Thyroid gland (tissue), 4 donors: ENCODE results near the gene ACBD6. TPM values are rescaled to one million over a fixed set of nuclear protein-coding genes. Genes with fewer than 3 reads are reported as not detected.

Experiments used
- DNase-seq, 2 donors: peaks; one replicate each; pipeline ENCODE4 v3.0.0-alpha.2; 2019
- H3K27ac ChIP-seq, 3 donors: fragments of 200-600 bp; sonication (generic); 1 replicate in 2 of 3; 2 replicates in 1 of 3; pipeline ENCODE4 v1.5.1; 2016 to 2019; ENCODE audit warnings: mild to moderate bottlenecking in 1 of 3, moderate library complexity in 1 of 3
- H3K27me3 ChIP-seq: fragments of 200-600 bp; sonication (generic); one replicate; pipeline ENCODE4 v1.5.1; 2019
- H3K36me3 ChIP-seq, 2 donors: fragments of 200-600 bp; sonication (generic); one replicate each; pipeline ENCODE4 v1.5.1; 2016 to 2019
- H3K4me1 ChIP-seq, 2 donors: fragments of 200-600 bp; sonication (generic); one replicate each; pipeline ENCODE4 v1.5.1; 2017 to 2019
- H3K4me3 ChIP-seq, 3 donors: fragments of 200-600 bp; sonication (generic); replicated peaks in 1 of 3; 1 replicate in 2 of 3; 2 replicates in 1 of 3; pipeline ENCODE4 v1.5.1; 2016; ENCODE audit warnings: mild to moderate bottlenecking in 1 of 3
- H3K9me3 ChIP-seq: fragments of 200-600 bp; sonication (generic); one replicate; pipeline ENCODE4 v1.5.1; 2017
- POLR2A ChIP-seq, 2 donors: fragments of 450-650 bp; IDR thresholded peaks; one replicate each; pipeline ENCODE4 v1.6.1; 2017; ENCODE audit warnings: antibody characterized with exemption in 2 of 2, mild to moderate bottlenecking in 2 of 2, moderate library complexity in 1 of 2
- WGBS, 2 donors: methylation state at CpG; one replicate each; pipeline ENCODE4 v1.1.5; 2017; 5-methylcytosine and 5-hydroxymethylcytosine counted together
- intact Hi-C: fragments of 100-400 bp; cut with DNase I; formaldehyde crosslinking; loops from one replicate; pipeline ENCODE4 v1.15.1; 2023
- total RNA-seq, 4 donors: library from RNA; depleted of rRNA; stranded (reverse); fragments of >200 nt; gene quantifications; one replicate each; pipeline ENCODE4 v1.2.3, GENCODE V29; 2016
- TF ChIP-seq, protein P1 (sequence below), 6 experiments: fragments of 200-600 bp in 3 of 6; fragments of 450-650 bp in 3 of 6; sonication (generic) in 3 of 6; IDR thresholded peaks; one replicate each; pipeline ENCODE4 v1.5.1; 2016 to 2019; ENCODE audit warnings: antibody characterized with exemption in 6 of 6, mild to moderate bottlenecking in 2 of 6, inconsistent platforms in 1 of 6, moderate library complexity in 1 of 6

Gene ACBD6
- total RNA-seq, 4 donors from 2014 or later: 52.6 to 66.5 (median 57.2) TPM

GRCh38 chr1:180527101-180527669 is 24.8 kb upstream of the ACBD6 start:
- Histone ChIP-seq H3K4me1 (peaks cover 0 to 4% of the 10 kb centered on the region in 2 donors), H3K27me3 (no peaks in the 10 kb centered on the region), H3K36me3 (no peaks in the 10 kb centered on the region), H3K9me3 (no peaks in the 10 kb centered on the region), H3K4me3 (no peak overlapping the region), H3K27ac (no peak overlapping the region)
- no peak for TF ChIP-seq POLR2A (IDR thresholded peaks at IDR 0.05)
- TF ChIP-seq, protein P1, sequence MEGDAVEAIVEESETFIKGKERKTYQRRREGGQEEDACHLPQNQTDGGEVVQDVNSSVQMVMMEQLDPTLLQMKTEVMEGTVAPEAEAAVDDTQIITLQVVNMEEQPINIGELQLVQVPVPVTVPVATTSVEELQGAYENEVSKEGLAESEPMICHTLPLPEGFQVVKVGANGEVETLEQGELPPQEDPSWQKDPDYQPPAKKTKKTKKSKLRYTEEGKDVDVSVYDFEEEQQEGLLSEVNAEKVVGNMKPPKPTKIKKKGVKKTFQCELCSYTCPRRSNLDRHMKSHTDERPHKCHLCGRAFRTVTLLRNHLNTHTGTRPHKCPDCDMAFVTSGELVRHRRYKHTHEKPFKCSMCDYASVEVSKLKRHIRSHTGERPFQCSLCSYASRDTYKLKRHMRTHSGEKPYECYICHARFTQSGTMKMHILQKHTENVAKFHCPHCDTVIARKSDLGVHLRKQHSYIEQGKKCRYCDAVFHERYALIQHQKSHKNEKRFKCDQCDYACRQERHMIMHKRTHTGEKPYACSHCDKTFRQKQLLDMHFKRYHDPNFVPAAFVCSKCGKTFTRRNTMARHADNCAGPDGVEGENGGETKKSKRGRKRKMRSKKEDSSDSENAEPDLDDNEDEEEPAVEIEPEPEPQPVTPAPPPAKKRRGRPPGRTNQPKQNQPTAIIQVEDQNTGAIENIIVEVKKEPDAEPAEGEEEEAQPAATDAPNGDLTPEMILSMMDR (IDR thresholded peaks at IDR 0.05): no peak
- no peak for DNase-seq
- 80 to 92% methylated on average over 5 of the region's 5 CpGs for WGBS, 2 donors
- intact Hi-C loops: no loop called here

- H3K27me3 ChIP-seq: no peaks in the 10 kb centered on the region
- H3K36me3 ChIP-seq: no peaks in the 10 kb centered on the region
- intact Hi-C loops: no loop called here
- no peak overlapping the region for H3K4me3 ChIP-seq
- H3K9me3 ChIP-seq: no peaks in the 10 kb centered on the region
- TF ChIP-seq, protein P1 (IDR thresholded peaks at IDR 0.05): no peak
- TF ChIP-seq POLR2A (IDR thresholded peaks at IDR 0.05): no peak
- DNase-seq: no peak
- H3K4me1 ChIP-seq: peaks cover 0 to 4% of the 10 kb centered on the region in 2 donors
- no peak overlapping the region for H3K27ac ChIP-seq
- WGBS, 2 donors: 46 to 47% methylated on average over 2 of the region's 2 CpGs
Observed at GRCh38 chr1:180525715-180526039, 23.3 kb upstream of the ACBD6 start.

GRCh38 chr1:180524915-180525714 is 22.7 kb upstream of the ACBD6 start:
- no peak for TF ChIP-seq POLR2A (IDR thresholded peaks at IDR 0.05)
- TF ChIP-seq, protein P1 (IDR thresholded peaks at IDR 0.05): no peak
- intact Hi-C loops: no loop called here
- H3K4me1 ChIP-seq: peaks cover 0 to 1% of the 10 kb centered on the region in 2 donors
- H3K36me3 ChIP-seq: no peaks in the 10 kb centered on the region
- H3K4me3 ChIP-seq: no peak overlapping the region
- WGBS, 2 donors: 70 to 71% methylated on average over 7 of the region's 7 CpGs
- H3K9me3 ChIP-seq: no peaks in the 10 kb centered on the region
- H3K27me3 ChIP-seq: no peaks in the 10 kb centered on the region
- no peak for DNase-seq
- H3K27ac ChIP-seq: no peak overlapping the region

- no peak overlapping the region for H3K4me3 ChIP-seq
Observed at GRCh38 chr1:180524160-180524914, 22.0 kb upstream of the ACBD6 start.

More at GRCh38 chr1:180524160-180524914, 22.0 kb upstream of the ACBD6 start:
- no peak for DNase-seq
- no peaks in the 10 kb centered on the region for H3K9me3 ChIP-seq
- no peaks in the 10 kb centered on the region for H3K27me3 ChIP-seq
- no peaks in the 10 kb centered on the region for H3K36me3 ChIP-seq
- intact Hi-C loops: no loop called here
- H3K4me1 ChIP-seq: no peaks in the 10 kb centered on the region
- WGBS, 2 donors: 79 to 88% methylated on average over 7 of the region's 7 CpGs
- no peak overlapping the region for H3K27ac ChIP-seq
- TF ChIP-seq, protein P1 (IDR thresholded peaks at IDR 0.05): no peak
- no peak for TF ChIP-seq POLR2A (IDR thresholded peaks at IDR 0.05)
